B cell (primary cell): ENCODE measurements around the gene AVEN. TPM values are rescaled to one million over a fixed set of nuclear protein-coding genes. Genes with fewer than 3 reads are reported as not detected.

Experiments used
- ATAC-seq: fragments of 200-7000 bp; cut with Tn5 transposase; one replicate; pipeline ENCODE4 v1.10.0; 2021; ENCODE audit warnings: low read depth, mild to moderate bottlenecking, moderate number of reproducible peaks, moderate library complexity
- CTCF ChIA-PET: fragments of 350-600 bp; sonication (Branson Sonifier 250); formaldehyde crosslinking; loops from one replicate; lab custom pipeline; 2021; ENCODE audit warnings: antibody characterized with exemption, inconsistent platforms; lab: Charles Lee
- POLR2A ChIA-PET: fragments of 350-600 bp; sonication (Branson Sonifier 250); formaldehyde crosslinking; loops from one replicate; lab custom pipeline; 2021; ENCODE audit warnings: antibody characterized with exemption; lab: Charles Lee
- DNase-seq: peaks from one replicate; pipeline ENCODE4 v3.0.0; 2013
- H2AFZ ChIP-seq: 2 replicates; pipeline ENCODE4 v1.6.1; 2012; ENCODE audit warnings: mild to moderate bottlenecking, low read depth, low read length; ENCODE audit not compliant: insufficient read depth, poor library complexity, severe bottlenecking
- H3K27ac ChIP-seq, 2 donors: 1 replicate in 1 of 2; 2 replicates in 1 of 2; pipeline ENCODE4 v1.5.1; 2012 to 2013; ENCODE audit warnings: low read length in 2 of 2, mild to moderate bottlenecking in 2 of 2, moderate library complexity in 1 of 2
- H3K27me3 ChIP-seq, 4 experiments: fragments of 200-600 bp in 1 of 4; sonication (generic) in 1 of 4; replicated peaks in 1 of 4; 1 replicate in 2 of 4; 2 replicates in 2 of 4; pipeline versions ENCODE4 v1.6.1 to v1.7.0; 2013 to 2016; ENCODE audit warnings: low read length in 3 of 4, mild to moderate bottlenecking in 2 of 4, mixed read lengths in 1 of 4, moderate library complexity in 1 of 4; ENCODE audit not compliant: insufficient read depth in 4 of 4, control insufficient read depth in 3 of 4; ENCODE audit errors: control extremely low read depth in 1 of 4
- H3K36me3 ChIP-seq, 2 experiments: replicated peaks in 1 of 2; 1 replicate in 1 of 2; 2 replicates in 1 of 2; pipeline versions ENCODE4 v1.6.1 to v1.7.1; 2013; ENCODE audit warnings: low read length in 1 of 2; ENCODE audit not compliant: insufficient read depth in 2 of 2, control insufficient read depth in 1 of 2; ENCODE audit errors: control extremely low read depth in 1 of 2, extremely low read depth in 1 of 2
- H3K4me1 ChIP-seq, 2 donors: fragments of 200-600 bp in 1 of 2; sonication (generic) in 1 of 2; 1 replicate in 1 of 2; 2 replicates in 1 of 2; pipeline versions ENCODE4 v1.5.1 to v1.6.1; 2013 to 2017; ENCODE audit warnings: low read length in 2 of 2; ENCODE audit not compliant: control insufficient read depth in 2 of 2, insufficient read depth in 2 of 2
- H3K4me2 ChIP-seq: replicated peaks from 2 replicates; pipeline ENCODE3; 2012; ENCODE audit warnings: mild to moderate bottlenecking, low read depth, low read length; ENCODE audit not compliant: poor library complexity, severe bottlenecking
- H3K4me3 ChIP-seq, 5 experiments: fragments of 200-600 bp in 1 of 5; sonication (generic) in 1 of 5; 1 replicate in 3 of 5; 2 replicates in 2 of 5; pipeline versions ENCODE4 v1.5.1 to v1.7.0; 2011 to 2016; ENCODE audit warnings: low read length in 4 of 5, mild to moderate bottlenecking in 4 of 5, low read depth in 2 of 5, control low read depth in 1 of 5, moderate library complexity in 1 of 5; ENCODE audit not compliant: insufficient read depth in 1 of 5; ENCODE audit errors: control extremely low read depth in 1 of 5, extremely low read depth in 1 of 5
- H3K79me2 ChIP-seq: fragments of 200-600 bp; sonication (generic); one replicate; pipeline ENCODE4 v1.6.0; 2016; ENCODE audit warnings: low read length; ENCODE audit not compliant: control insufficient read depth, insufficient read depth
- H3K9ac ChIP-seq: fragments of 200-600 bp; sonication (generic); 2 replicates; pipeline ENCODE4 v1.6.1; 2017; ENCODE audit warnings: mild to moderate bottlenecking, low read length, moderate library complexity
- H3K9me3 ChIP-seq, 3 donors: one replicate each; pipeline versions ENCODE4 v1.6.1 to v1.7.1; 2013; ENCODE audit warnings: low read length in 2 of 3; ENCODE audit not compliant: control insufficient read depth in 2 of 3, insufficient read depth in 1 of 3; ENCODE audit errors: control extremely low read depth in 1 of 3
- H4K20me1 ChIP-seq: 2 replicates; pipeline ENCODE4 v1.6.0; 2012; ENCODE audit warnings: mild to moderate bottlenecking, low read length; ENCODE audit not compliant: insufficient read depth, control insufficient read depth, poor library complexity, severe bottlenecking
- H3K27ac Mint-ChIP-seq: one replicate; pipeline ENCODE4 v1.8.0; 2021; ENCODE audit warnings: mixed read lengths
- H3K27me3 Mint-ChIP-seq: one replicate; pipeline ENCODE4 v1.8.0; 2021; ENCODE audit warnings: mixed read lengths
- H3K4me1 Mint-ChIP-seq: one replicate; pipeline ENCODE4 v1.8.0; 2021; ENCODE audit warnings: mixed read lengths
- H3K4me3 Mint-ChIP-seq: one replicate; pipeline ENCODE4 v1.8.0; 2021; ENCODE audit warnings: mixed read lengths
- H3K9me3 Mint-ChIP-seq: one replicate; pipeline ENCODE4 v1.8.0; 2022; ENCODE audit warnings: mixed read lengths; ENCODE audit not compliant: insufficient read depth
- EZH2 ChIP-seq: IDR thresholded peaks from 2 replicates; pipeline ENCODE4 v1.6.1; 2012; ENCODE audit warnings: borderline replicate concordance, low read depth, mild to moderate bottlenecking, moderate library complexity, low read length; ENCODE audit not compliant: insufficient read depth, poor library complexity, severe bottlenecking
- WGBS: methylation state at CpG from one replicate; pipeline ENCODE4 v1.1.5; 2013; ENCODE audit warnings: missing lambda C conversion rate; ENCODE audit not compliant: insufficient coverage; 5-methylcytosine and 5-hydroxymethylcytosine counted together
- intact Hi-C: fragments of 100-400 bp; cut with micrococcal nuclease; formaldehyde crosslinking; loops from one replicate; pipeline ENCODE4 v1.10.0; 2022
- polyA plus RNA-seq: library from polyadenylated mRNA; depleted of rRNA; stranded (reverse); fragments of >200 nt; gene quantifications from 2 replicates; pipeline ENCODE4 v1.2.3, GENCODE V29; 2012
- total RNA-seq, 2 donors: library from RNA; stranded (reverse); fragments of 120-200 nt in 1 of 2; gene quantifications; 1 replicate in 1 of 2; 2 replicates in 1 of 2; pipeline versions ENCODE4 v1.2.3 to v1.2.4, GENCODE V29; 2013 to 2022
- TF ChIP-seq, protein P1 (sequence below): fragments of 200-600 bp; IDR thresholded peaks from one replicate; pipeline ENCODE4 v1.8.0; 2022; ENCODE audit warnings: antibody characterized with exemption, mild to moderate bottlenecking

The AVEN gene
- total and polyA plus RNA-seq, 2 donors (not counting 1 experiment from before 2014, with no cell fraction given): 1.8 to 8.2 TPM

DNA sequence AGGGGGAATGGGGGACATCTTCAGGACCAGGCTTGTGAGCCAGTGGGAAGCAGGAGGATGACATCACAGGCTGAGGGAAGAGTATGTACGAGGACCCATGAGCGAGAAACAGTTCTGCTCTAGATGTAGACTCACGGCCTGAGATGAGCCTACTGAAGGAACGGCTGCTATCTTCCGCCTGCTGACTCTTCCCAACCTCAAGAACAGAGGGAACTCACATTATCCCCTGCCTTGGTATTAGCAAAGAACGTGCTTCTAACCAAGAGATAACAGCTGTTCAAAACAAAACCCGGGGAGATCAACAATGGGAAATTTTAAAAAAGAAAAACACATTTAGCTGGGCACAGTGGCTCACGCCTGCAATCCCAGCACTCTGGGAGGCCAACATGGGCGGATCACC lies 25.3 kb downstream of the AVEN start:
- TF ChIP-seq EZH2: no peak
- TF ChIP-seq, protein P1, sequence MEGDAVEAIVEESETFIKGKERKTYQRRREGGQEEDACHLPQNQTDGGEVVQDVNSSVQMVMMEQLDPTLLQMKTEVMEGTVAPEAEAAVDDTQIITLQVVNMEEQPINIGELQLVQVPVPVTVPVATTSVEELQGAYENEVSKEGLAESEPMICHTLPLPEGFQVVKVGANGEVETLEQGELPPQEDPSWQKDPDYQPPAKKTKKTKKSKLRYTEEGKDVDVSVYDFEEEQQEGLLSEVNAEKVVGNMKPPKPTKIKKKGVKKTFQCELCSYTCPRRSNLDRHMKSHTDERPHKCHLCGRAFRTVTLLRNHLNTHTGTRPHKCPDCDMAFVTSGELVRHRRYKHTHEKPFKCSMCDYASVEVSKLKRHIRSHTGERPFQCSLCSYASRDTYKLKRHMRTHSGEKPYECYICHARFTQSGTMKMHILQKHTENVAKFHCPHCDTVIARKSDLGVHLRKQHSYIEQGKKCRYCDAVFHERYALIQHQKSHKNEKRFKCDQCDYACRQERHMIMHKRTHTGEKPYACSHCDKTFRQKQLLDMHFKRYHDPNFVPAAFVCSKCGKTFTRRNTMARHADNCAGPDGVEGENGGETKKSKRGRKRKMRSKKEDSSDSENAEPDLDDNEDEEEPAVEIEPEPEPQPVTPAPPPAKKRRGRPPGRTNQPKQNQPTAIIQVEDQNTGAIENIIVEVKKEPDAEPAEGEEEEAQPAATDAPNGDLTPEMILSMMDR: no peak
- no peak overlapping the region for H3K4me3 ChIP-seq
- H3K79me2 ChIP-seq: no peaks in the 10 kb centered on the region
- 88% methylated on average over 7 of the region's 9 CpGs for WGBS
- ATAC-seq: no peak
- H3K27ac ChIP-seq: no peak overlapping the region
- H3K4me2 ChIP-seq: no peak overlapping the region
- no peaks in the 10 kb centered on the region for H3K27me3 ChIP-seq
- no peak for DNase-seq
- ChIA-PET CTCF (no interaction called here), POLR2A (no interaction called here)
- no peaks in the 10 kb centered on the region for H3K36me3 ChIP-seq
- H3K9me3 Mint-ChIP-seq: no peaks in the 10 kb centered on the region
- no peaks in the 10 kb centered on the region for H3K4me1 ChIP-seq
- H3K4me3 Mint-ChIP-seq: no peak overlapping the region
- peaks cover 3% of the 10 kb centered on the region for H3K4me1 Mint-ChIP-seq
- H2AFZ ChIP-seq: no peak overlapping the region
- no peak overlapping the region for H3K9ac ChIP-seq
- no peaks in the 10 kb centered on the region for H4K20me1 ChIP-seq
- intact Hi-C loops: loop anchor here (5.0 kb wide), 1 partner anchor 1366 kb away; no protein-coding TSS in a partner anchor
- no peak overlapping the region for H3K27ac Mint-ChIP-seq
- no peaks in the 10 kb centered on the region for H3K27me3 Mint-ChIP-seq
- no peaks in the 10 kb centered on the region for H3K9me3 ChIP-seq

DNA sequence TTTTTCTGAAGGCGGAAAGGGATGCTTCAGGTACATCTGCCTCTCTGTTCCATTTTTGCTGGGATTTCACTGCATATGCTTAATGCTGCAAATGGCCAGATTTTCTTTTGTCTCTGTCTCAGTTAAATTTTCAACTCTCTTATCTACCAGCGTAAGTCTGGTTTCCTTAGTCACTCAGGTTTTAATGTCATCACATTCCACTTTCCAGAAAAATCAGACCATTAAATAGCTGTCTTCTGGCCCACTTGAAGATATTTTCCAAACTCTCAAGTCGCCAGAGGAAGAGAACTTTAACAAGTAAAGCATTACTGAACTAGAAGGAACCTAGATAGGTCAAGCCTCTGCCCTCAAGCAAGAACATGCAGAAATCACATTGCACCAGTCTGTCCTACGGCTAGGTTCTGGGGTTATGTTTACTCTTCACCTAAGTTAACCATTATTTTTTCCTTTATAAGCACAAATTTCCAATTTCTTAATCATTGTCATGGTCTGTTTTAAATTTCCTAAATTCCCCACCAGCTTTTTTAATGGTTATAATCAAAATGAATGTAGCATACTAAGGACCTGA lies 26.5 kb downstream of the AVEN start:
- Histone ChIP-seq H3K4me2 (no peak overlapping the region), H3K36me3 (no peaks in the 10 kb centered on the region), H2AFZ (no peak overlapping the region), H3K27me3 (no peaks in the 10 kb centered on the region), H3K4me3 (no peak overlapping the region), H4K20me1 (no peaks in the 10 kb centered on the region), H3K9ac (no peak overlapping the region), H3K27ac (no peak overlapping the region), H3K9me3 (no peaks in the 10 kb centered on the region), H3K79me2 (no peaks in the 10 kb centered on the region), H3K4me1 (no peaks in the 10 kb centered on the region)
- CTCF ChIA-PET: no interaction called here
- ATAC-seq (no peak), DNase-seq (no peak)
- Mint-ChIP-seq H3K27me3 (no peaks in the 10 kb centered on the region), H3K27ac (no peak overlapping the region), H3K4me1 (no peaks in the 10 kb centered on the region), H3K9me3 (no peaks in the 10 kb centered on the region), H3K4me3 (no peak overlapping the region)
- TF ChIP-seq, protein P1: no peak
- no peak for TF ChIP-seq EZH2
- 95% methylated on average over 3 of the region's 4 CpGs for WGBS
- intact Hi-C loops: loop anchor here (5.0 kb wide), 1 partner anchor 1365 kb away; no protein-coding TSS in a partner anchor
- POLR2A ChIA-PET: no interaction called here
